ENCODE results near the gene TMEM116.

DNA sequence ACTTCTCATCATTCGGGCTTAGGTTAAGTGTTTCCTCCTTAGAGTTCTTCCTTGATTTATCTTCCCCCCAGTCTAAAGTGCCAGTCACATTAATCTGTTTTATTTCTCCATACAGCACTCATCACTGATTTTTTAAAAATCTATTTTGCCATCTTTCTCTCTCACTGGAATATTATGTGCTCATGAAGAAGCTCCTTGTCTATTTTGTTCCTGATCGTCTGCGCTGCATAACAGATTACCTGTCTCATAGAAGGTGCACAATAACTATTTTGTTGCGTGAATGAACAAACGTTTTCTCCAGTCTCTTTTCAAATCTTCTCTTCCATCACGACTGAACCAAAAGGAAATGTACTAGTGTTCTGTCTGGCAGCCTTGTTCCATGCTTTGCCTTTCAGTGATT, 3.0 kb upstream of the TMEM116 start:
- TF ChIP-seq POLR2AphosphoS5 (IDR thresholded peaks at IDR 0.05), result no peak
- TF ChIP-seq, protein P1, sequence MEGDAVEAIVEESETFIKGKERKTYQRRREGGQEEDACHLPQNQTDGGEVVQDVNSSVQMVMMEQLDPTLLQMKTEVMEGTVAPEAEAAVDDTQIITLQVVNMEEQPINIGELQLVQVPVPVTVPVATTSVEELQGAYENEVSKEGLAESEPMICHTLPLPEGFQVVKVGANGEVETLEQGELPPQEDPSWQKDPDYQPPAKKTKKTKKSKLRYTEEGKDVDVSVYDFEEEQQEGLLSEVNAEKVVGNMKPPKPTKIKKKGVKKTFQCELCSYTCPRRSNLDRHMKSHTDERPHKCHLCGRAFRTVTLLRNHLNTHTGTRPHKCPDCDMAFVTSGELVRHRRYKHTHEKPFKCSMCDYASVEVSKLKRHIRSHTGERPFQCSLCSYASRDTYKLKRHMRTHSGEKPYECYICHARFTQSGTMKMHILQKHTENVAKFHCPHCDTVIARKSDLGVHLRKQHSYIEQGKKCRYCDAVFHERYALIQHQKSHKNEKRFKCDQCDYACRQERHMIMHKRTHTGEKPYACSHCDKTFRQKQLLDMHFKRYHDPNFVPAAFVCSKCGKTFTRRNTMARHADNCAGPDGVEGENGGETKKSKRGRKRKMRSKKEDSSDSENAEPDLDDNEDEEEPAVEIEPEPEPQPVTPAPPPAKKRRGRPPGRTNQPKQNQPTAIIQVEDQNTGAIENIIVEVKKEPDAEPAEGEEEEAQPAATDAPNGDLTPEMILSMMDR (IDR thresholded peaks at IDR 0.05), result no peak
- TF ChIP-seq POLR2A (IDR thresholded peaks at IDR 0.05), result no peak
- no peak for TF ChIP-seq EP300 (IDR thresholded peaks at IDR 0.05; ENCODE audit: low read depth)

Data from transverse colon (tissue), 4 donors.